Hepatocyte (in vitro differentiated cells): ENCODE data around the gene RC3H1. TPM values are rescaled to one million over a fixed set of nuclear protein-coding genes. Genes with fewer than 3 reads are reported as not detected.

Experiments used
- DNase-seq: peaks from one replicate; pipeline ENCODE4 v3.0.0-alpha.2; 2016; ENCODE audit warnings: low spot score
- H2AFZ ChIP-seq: fragments of 200-600 bp; sonication (generic); 2 replicates; pipeline ENCODE4 v1.6.0; 2016; ENCODE audit warnings: antibody characterized with exemption, mild to moderate bottlenecking
- H3K27ac ChIP-seq: fragments of 200-600 bp; sonication (generic); 2 replicates; pipeline ENCODE4 v1.5.1; 2016; ENCODE audit warnings: mild to moderate bottlenecking
- H3K27me3 ChIP-seq: fragments of 200-600 bp; sonication (generic); 2 replicates; pipeline ENCODE4 v1.6.1; 2016
- H3K36me3 ChIP-seq: fragments of 200-600 bp; sonication (generic); replicated peaks from 2 replicates; pipeline ENCODE4 v1.5.1; 2016; ENCODE audit warnings: low read depth; ENCODE audit not compliant: insufficient read depth
- H3K4me1 ChIP-seq: fragments of 200-600 bp; sonication (generic); 2 replicates; pipeline ENCODE4 v1.5.1; 2016; ENCODE audit warnings: mild to moderate bottlenecking, moderate library complexity; ENCODE audit not compliant: insufficient read depth
- H3K4me2 ChIP-seq: fragments of 200-600 bp; sonication (generic); 2 replicates; pipeline ENCODE4 v1.6.0; 2016
- H3K4me3 ChIP-seq: fragments of 200-600 bp; sonication (generic); 2 replicates; pipeline ENCODE4 v1.5.1; 2016; ENCODE audit warnings: mild to moderate bottlenecking
- H3K79me2 ChIP-seq: fragments of 200-600 bp; sonication (generic); 2 replicates; pipeline ENCODE4 v1.6.0; 2017; ENCODE audit warnings: mild to moderate bottlenecking
- H3K9me2 ChIP-seq: fragments of 200-600 bp; sonication (generic); replicated peaks from 2 replicates; pipeline ENCODE4 v1.6.0; 2017; ENCODE audit warnings: mild to moderate bottlenecking; ENCODE audit not compliant: insufficient read depth
- H3K9me3 ChIP-seq: fragments of 200-600 bp; sonication (generic); 2 replicates; pipeline ENCODE4 v1.5.1; 2016; ENCODE audit warnings: low read depth, mild to moderate bottlenecking
- H4K20me1 ChIP-seq: fragments of 200-600 bp; sonication (generic); 2 replicates; pipeline ENCODE4 v1.6.0; 2016; ENCODE audit warnings: mild to moderate bottlenecking; ENCODE audit not compliant: insufficient read depth, poor library complexity, severe bottlenecking
- CTCF ChIP-seq: fragments of 200-600 bp; sonication (generic); IDR thresholded peaks from 2 replicates; pipeline ENCODE4 v1.5.1; 2016; ENCODE audit warnings: antibody characterized with exemption, mild to moderate bottlenecking; ENCODE audit not compliant: poor library complexity
- EZH2 ChIP-seq: fragments of 200-600 bp; sonication (generic); IDR thresholded peaks from 2 replicates; pipeline ENCODE4 v1.6.1; 2016; ENCODE audit warnings: antibody characterized with exemption, mild to moderate bottlenecking, borderline replicate concordance
- EZH2phosphoT487 ChIP-seq: fragments of 200-600 bp; sonication (generic); IDR thresholded peaks from one replicate; pipeline ENCODE4 v1.6.1; 2018; ENCODE audit warnings: antibody characterized with exemption, mild to moderate bottlenecking, low read depth, moderate library complexity; ENCODE audit not compliant: unreplicated experiment, severe bottlenecking
- WGBS: methylation state at CpG from one replicate; pipeline ENCODE4 v1.1.6; 2016; ENCODE audit warnings: low lambda C conversion rate; ENCODE audit errors: missing lambda C conversion rate; 5-methylcytosine and 5-hydroxymethylcytosine counted together
- polyA plus RNA-seq: library from polyadenylated mRNA; unstranded; fragments of >200 nt; fragmentation: Nextera tagmentation; extraction: Ambion mirVana; gene quantifications from 2 replicates; pipeline ENCODE4 v1.2.1, GENCODE V29; 2016
- total RNA-seq: library from RNA; depleted of rRNA; stranded (reverse); fragments of >200 nt; gene quantifications from 2 replicates; pipeline ENCODE4 v1.2.3, GENCODE V29; 2014

The RC3H1 gene
- total and polyA plus RNA-seq, 2 experiments from 2014 or later = 5.9 to 32.6 TPM

GRCh38 chr1:173889885-173890284 lies 132.3 kb downstream of the RC3H1 start:
- Histone ChIP-seq H3K9me3 (no peaks in the 10 kb centered on the region), H3K4me1 (no peaks in the 10 kb centered on the region), H3K4me3 (no peak overlapping the region), H2AFZ (no peak overlapping the region), H3K27me3 (no peaks in the 10 kb centered on the region), H3K36me3 (no peaks in the 10 kb centered on the region), H3K4me2 (no peak overlapping the region), H3K79me2 (no peaks in the 10 kb centered on the region), H4K20me1 (no peaks in the 10 kb centered on the region), H3K9me2 (no peaks in the 10 kb centered on the region), H3K27ac (no peak overlapping the region)
- WGBS = 96% methylated on average over 2 of the region's 2 CpGs
- TF ChIP-seq CTCF (no peak), EZH2phosphoT487 (no peak), EZH2 (no peak)
- no peak for DNase-seq

GRCh38 chr1:173888749-173889148 lies 133.4 kb downstream of the RC3H1 start:
- TF ChIP-seq EZH2phosphoT487 (no peak), CTCF (no peak), EZH2 (no peak)
- H3K4me2 ChIP-seq = no peak overlapping the region
- H4K20me1 ChIP-seq = no peaks in the 10 kb centered on the region
- no peaks in the 10 kb centered on the region for H3K79me2 ChIP-seq
- H3K27me3 ChIP-seq = no peaks in the 10 kb centered on the region
- H3K9me2 ChIP-seq = no peaks in the 10 kb centered on the region
- H3K4me3 ChIP-seq = no peak overlapping the region
- DNase-seq = no peak
- no peak overlapping the region for H3K27ac ChIP-seq
- no peak overlapping the region for H2AFZ ChIP-seq
- no peaks in the 10 kb centered on the region for H3K4me1 ChIP-seq
- no peaks in the 10 kb centered on the region for H3K36me3 ChIP-seq
- H3K9me3 ChIP-seq = no peaks in the 10 kb centered on the region

GRCh38 chr1:173887627-173888026 lies 134.5 kb downstream of the RC3H1 start:
- Histone ChIP-seq H2AFZ (no peak overlapping the region), H4K20me1 (no peaks in the 10 kb centered on the region), H3K79me2 (no peaks in the 10 kb centered on the region), H3K9me3 (no peaks in the 10 kb centered on the region), H3K36me3 (no peaks in the 10 kb centered on the region), H3K27me3 (no peaks in the 10 kb centered on the region), H3K27ac (no peak overlapping the region), H3K4me1 (no peaks in the 10 kb centered on the region), H3K4me3 (no peak overlapping the region), H3K9me2 (no peaks in the 10 kb centered on the region), H3K4me2 (no peak overlapping the region)
- TF ChIP-seq CTCF (no peak), EZH2phosphoT487 (no peak), EZH2 (no peak)
- DNase-seq = no peak
- 94% methylated on average over 2 of the region's 2 CpGs for WGBS
